Muscle of arm (tissue), 12 donors: ENCODE results near the gene JPT1. TPM values are rescaled to one million over a fixed set of nuclear protein-coding genes. Genes with fewer than 3 reads are reported as not detected.
A peak's percentile ranks its signal among the peaks of the same experiment; 100 is the strongest.
"Not testable (repeated sequence)": the region's sequence is repeated elsewhere in the genome, so short reads cannot be mapped to it uniquely, and the experiment has no call there.

Source experiments
- DNase-seq: peaks from one replicate; pipeline ENCODE4 v3.0.0-alpha.2; 2013
- polyA plus RNA-seq, 12 donors: library from polyadenylated mRNA; unstranded; fragments of 120-200 nt; gene quantifications; one replicate each; pipeline ENCODE4 v1.2.1, GENCODE V29; 2013; ENCODE audit not compliant: insufficient read length in 12 of 12

Gene JPT1
- polyA plus RNA-seq, 12 donors = 156 to 369 (median 296) TPM; not detected in 1

DNA sequence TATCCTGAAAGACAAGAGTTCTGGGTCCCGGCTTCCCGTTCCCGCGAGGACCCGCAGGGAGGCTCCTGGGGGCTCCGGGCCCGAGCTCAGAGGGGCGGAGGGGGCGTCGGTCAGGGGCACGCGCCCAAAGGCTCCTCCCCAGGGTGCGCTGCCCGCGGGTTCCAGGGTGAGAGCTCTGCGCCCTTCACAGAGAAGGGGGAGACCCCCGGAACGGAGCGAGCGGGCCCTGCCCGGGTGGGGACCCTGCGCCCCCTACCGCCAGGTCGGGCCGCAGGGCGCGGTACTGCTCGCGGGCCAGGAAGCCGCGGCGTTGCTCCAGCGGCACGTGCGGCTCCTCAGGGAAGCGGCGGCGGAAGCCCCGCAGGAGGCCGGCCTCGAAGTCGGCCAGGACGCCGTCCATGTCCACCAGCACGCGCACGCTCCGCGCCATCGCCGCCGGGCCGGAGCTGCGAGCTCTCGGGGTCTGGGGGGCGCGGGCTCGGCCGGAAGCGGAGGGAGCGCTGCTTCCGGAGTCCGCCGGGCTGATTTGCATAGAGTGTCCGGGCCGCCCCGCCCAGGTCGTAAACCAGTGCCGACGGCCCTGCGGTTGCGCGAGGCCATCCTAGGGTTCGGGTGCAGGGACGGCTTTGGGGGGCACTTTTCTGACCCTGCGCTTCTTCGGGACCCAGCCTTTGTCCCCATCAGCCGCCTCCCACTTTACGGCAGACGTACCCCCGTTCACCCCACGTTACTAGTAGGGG is 22.9 kb downstream of the JPT1 start, which contains the start of gene NT5C:
Gene NT5C, minus strand, starts transcription at position 465 of the 740 bp plus-strand sequence. Its CDS starts 35 bp downstream, at position 430.
- DNase-seq = peak; percentile 82

- peak; percentile 68 for DNase-seq
Measured at GRCh38 chr17:75130632-75131277, 23.6 kb downstream of the JPT1 start.

GRCh38 chr17:75130059-75130631 is 24.2 kb downstream of the JPT1 start:
- no peak for DNase-seq

- no peak for DNase-seq
Measured at GRCh38 chr17:75129576-75129975, 24.7 kb downstream of the JPT1 start.

- DNase-seq = no peak
Measured at GRCh38 chr17:75128694-75129505, 25.4 kb downstream of the JPT1 start.

DNA sequence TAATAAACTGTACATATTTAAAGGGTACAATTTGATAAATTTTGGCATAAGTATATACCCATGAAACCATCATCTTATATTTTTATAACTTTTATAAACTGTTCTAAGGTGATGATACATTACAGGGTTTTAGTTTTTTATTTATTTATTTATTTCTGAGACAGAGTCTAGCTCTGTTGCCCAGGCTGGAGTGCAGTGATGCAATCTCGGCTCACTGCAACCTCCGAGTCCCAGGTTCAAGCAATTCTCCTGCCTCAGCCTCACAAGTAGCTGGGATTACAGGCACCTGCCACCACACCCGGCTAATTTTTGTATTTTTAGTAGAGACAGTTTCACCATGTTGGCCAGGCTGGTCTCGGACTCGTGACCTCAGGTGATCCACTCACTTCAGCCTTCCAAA is 26.4 kb downstream of the JPT1 start:
- not testable (repeated sequence) for DNase-seq

DNA sequence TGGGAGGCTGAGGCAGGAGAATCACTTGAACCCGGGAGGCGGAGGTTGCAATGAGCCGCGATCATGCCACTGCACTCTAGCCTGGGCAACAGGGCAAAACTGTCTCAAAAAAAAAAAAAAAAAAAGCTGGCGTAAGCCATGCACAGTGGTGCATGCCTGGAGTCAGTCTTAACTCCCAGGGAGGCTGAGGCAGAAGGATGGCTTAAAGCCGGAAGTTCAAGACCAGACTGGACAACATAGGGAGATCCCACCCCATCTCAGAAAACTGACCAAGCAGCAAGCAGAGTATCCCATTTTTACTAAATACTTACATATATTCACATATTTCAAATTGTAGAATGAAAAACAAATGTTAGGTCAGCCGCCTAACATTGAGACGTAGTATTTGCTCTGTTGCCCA is 27.4 kb downstream of the JPT1 start:
- DNase-seq = no peak

DNA sequence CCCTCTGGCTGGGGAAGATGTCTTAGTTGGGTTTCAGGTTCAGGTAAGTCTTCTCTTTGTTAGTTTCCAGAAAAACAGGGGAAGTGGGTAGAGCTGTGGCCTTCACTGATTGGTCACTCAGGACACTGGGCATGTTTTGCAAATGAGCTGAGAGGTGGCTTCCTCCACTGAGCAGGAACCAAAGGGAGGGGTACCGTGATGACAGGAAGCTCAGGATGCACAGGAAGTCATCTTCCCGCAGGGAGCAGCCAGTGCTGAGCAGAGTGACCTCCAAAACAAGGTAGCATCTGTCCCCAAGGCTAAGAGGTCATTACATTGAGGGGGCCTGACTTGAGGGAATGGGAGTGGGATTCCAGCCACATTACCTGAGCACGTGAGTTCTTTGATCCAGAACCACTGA is 28.3 kb downstream of the JPT1 start:
- DNase-seq = no peak

- no peak for DNase-seq
Measured at GRCh38 chr17:75124819-75125162, 29.5 kb downstream of the JPT1 start.

GRCh38 chr17:75124041-75124818 is 30.1 kb downstream of the JPT1 start:
- DNase-seq = no peak

GRCh38 chr17:75118307-75118706 is 36.0 kb downstream of the JPT1 start:
- DNase-seq = no peak

DNA sequence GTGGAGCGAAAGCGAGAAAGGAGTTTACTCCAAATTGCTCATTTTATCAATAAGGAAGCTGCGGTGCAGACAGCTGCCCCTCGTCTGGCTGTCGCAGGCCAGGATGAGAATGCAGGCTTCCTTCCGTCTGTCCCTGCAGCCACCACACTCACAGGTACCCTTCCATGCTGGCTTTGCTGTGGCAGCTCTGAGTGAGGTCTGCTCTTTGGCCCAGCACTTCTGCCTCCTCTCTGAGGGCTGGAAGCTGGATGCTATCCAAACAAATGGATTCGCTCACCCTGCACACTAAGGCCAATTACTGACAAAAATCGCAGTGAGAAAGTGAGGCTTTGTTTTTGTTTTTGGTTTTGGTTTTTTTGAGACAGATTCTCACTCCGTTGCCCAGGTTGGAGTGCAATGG is 37.6 kb downstream of the JPT1 start:
- no peak for DNase-seq

- no peak for DNase-seq
Measured at GRCh38 chr17:75115555-75115954, 38.8 kb downstream of the JPT1 start.

- no peak for DNase-seq
Measured at GRCh38 chr17:75114552-75115314, 39.6 kb downstream of the JPT1 start.

DNA sequence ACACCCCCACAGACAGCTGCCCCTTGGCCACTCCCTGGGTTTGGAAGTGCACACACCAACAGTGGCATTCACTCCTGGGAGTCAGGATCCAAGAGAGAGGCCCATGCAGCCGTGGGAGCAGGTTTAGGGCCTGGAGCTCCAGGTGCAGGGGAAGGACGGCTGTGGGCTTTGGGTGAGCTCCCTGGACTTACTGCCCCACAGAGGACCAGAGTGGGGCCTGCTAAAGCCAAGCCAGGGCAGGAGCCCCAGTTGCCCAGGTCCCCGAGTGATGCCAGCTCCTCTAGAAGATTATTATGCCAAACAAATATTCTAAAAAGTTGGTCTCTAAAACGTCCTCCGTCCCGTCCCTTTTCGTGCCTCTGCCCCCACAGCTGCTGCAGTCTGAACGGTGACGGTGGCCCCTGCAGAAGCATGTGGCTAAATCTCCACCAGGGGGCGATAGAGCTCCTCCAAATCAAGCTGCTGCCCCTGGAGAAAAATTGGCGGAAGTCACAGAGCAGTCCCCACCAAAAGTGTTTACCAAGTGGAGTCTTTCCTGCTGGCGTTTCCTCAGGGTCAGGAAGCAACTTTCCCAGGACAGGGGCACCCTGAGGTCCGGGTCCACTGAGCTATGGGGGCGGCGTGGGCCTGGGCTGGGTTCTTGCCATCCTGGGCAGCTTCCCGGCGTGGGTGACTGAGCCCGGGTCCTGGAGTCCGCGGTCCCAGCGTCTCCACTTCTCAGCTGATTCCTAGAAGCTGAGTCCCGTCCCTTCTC is 40.3 kb downstream of the JPT1 start:
- DNase-seq = peak; percentile 94

- DNase-seq = no peak
Measured at GRCh38 chr17:75111777-75112335, 42.5 kb downstream of the JPT1 start.

DNA sequence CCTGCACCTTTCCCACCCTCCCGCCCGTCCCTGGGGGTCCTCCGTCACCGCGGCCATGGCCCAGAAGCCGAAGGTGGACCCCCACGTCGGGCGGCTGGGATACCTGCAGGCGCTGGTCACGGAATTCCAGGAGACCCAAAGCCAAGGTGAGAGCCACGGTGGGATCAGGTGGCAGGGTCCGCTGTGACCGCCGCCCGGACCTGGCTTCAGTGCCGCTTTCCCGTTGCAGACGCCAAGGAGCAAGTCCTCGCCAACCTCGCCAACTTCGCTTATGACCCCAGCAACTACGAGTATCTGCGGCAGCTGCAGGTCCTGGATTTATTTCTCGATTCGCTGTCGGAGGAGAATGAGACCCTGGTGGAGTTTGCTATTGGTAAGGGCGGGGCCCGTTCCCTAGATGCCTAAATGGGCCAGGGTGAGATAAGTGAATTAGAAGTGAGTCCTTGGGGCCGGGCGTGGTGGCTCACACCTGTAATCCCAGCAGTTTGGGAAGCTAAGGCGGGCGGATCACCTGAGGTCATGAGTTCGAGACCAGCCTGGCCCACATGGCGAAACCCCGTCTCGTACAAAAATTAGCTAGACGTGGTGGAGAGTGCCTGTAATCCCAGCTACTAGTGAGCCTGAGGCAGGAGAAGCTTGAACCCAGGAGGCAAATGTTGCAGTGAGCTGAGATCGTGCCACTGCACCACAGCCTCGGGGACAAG is 43.9 kb downstream of the JPT1 start:
- no peak for DNase-seq

GRCh38 chr17:75109407-75110233 is 44.7 kb downstream of the JPT1 start, which contains the start of gene ARMC7:
ARMC7 (plus strand) TSS chr17:75109969; CDS start chr17:75110289, 320 bp downstream.
- peak; percentile 89 for DNase-seq
